ENCODE measurements around the gene SLC7A14.

SLC7A14 gene

DNA sequence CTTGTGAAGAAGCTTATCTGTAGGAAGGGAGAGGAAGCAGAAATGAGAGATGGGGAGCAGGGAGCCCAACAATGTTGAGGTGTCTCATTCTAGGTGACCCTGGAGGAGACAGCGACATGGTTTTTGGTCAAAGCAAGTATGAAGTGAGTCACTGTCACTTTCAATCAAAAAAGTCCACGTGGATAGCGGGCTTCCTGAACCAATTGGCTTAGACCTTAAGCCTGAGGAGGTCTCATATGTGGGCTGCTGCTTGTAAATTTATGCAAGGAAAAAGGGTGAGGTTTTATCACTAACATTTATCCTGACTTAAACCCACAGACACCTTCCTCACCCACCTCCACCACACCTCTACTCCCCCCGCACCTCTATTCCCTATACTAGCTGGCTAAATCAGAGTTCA is 144.5 kb downstream of the SLC7A14 start:
- TF ChIP-seq ZFX (IDR thresholded peaks at IDR 0.05) = no peak
- TF ChIP-seq, protein P1, sequence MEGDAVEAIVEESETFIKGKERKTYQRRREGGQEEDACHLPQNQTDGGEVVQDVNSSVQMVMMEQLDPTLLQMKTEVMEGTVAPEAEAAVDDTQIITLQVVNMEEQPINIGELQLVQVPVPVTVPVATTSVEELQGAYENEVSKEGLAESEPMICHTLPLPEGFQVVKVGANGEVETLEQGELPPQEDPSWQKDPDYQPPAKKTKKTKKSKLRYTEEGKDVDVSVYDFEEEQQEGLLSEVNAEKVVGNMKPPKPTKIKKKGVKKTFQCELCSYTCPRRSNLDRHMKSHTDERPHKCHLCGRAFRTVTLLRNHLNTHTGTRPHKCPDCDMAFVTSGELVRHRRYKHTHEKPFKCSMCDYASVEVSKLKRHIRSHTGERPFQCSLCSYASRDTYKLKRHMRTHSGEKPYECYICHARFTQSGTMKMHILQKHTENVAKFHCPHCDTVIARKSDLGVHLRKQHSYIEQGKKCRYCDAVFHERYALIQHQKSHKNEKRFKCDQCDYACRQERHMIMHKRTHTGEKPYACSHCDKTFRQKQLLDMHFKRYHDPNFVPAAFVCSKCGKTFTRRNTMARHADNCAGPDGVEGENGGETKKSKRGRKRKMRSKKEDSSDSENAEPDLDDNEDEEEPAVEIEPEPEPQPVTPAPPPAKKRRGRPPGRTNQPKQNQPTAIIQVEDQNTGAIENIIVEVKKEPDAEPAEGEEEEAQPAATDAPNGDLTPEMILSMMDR (conservative IDR thresholded peaks at IDR 0.05) = no peak
- H3K27ac ChIP-seq = no peak overlapping the region

DNA sequence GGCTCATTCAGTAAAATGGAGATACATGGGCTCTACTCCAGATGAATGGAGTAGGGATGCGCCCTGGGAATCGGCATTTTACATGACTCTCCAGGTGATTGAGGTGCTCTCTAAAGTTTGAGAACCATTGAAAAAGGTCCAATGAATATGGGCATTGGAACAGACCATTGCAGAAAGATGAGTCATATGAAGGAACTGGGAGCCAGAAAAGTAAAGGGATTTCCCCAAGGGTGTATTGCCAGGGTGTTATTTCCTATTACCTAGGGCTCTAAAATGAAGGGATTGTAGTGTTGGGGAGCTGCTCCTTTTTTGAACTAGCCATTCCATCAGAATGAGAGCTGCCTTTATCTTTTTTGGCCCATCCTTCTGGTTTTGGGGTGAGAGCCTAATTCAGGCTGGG is 145.5 kb downstream of the SLC7A14 start:
- no peak overlapping the region for H3K27ac ChIP-seq
- no peak for TF ChIP-seq ZFX (IDR thresholded peaks at IDR 0.05)
- TF ChIP-seq, protein P1 (conservative IDR thresholded peaks at IDR 0.05) = no peak

DNA sequence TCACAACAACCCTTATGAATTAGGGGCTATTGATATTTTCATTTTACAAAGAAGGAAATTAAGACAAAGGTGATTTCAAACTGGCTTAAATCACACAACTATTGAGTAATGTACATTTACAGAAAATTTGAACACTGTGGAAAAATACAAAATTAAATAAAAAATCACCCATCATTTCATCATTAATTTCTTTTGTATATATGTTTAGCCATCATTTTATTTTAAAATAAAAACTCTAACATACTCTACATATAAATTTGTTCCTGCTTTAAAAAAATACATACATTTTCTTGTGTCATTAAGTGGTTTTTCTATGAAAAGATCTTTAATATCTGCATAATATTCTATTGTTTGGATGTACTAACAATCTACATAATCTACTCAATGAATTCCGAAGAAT is 147.0 kb downstream of the SLC7A14 start:
- TF ChIP-seq, protein P1 (conservative IDR thresholded peaks at IDR 0.05) = no peak
- no peak for TF ChIP-seq ZFX (IDR thresholded peaks at IDR 0.05)
- H3K27ac ChIP-seq = no peak overlapping the region

DNA sequence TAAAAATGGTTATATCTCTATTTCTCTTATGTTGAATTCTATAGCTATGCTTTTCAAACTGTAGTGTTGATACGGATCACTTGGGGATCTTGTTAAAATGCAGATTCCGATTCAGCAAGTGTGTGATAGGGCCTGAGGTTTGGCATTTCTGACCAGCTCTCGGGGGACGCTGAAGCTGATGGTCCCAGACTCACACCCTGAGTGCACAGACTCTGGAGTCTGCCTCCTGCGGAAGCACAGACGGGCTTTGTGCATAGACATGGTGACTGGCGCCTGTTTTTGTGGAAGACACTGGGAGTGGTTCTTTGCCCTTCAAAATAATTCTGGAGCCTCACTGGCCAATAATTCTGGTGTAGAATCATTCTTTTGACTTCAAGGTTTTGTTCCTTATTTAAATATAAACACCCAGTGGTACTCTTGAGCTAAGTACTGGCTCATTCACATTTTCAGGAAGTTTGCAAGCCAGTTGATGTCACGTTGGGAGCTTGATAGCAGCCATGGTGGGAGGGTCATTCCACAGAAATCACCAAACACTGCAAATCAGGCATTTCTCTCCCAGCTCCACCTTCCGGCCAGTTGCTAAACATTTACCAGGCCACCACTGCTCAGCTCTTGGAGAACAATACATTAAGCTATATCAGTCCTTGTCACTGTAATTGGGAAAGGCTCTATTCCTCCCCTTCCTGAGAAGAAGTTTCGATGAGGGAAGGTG is 148.0 kb downstream of the SLC7A14 start:
- no peak for TF ChIP-seq ZFX (IDR thresholded peaks at IDR 0.05)
- H3K27ac ChIP-seq = no peak overlapping the region

DNA sequence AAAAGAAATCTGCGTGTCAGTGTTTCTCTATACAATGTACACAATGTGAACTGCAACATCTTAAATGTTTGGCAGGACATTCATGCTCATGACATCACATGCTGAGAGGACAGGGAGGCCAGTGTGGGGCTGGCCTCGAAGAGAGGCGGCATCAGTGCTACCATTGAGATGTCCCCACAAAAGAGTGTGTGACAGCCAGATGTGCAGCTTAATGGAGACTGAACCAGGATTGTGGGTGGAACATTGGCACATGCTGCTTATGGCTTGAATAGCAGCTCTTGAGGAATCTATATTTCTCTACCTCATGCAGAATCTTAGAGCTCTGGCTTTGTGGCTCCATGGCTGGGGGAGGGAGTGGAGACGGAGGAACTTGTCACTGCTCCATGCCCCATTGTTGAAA is 148.7 kb downstream of the SLC7A14 start:
- TF ChIP-seq, protein P1 (conservative IDR thresholded peaks at IDR 0.05) = no peak
- no peak for TF ChIP-seq ZFX (IDR thresholded peaks at IDR 0.05)
- H3K27ac ChIP-seq = no peak overlapping the region

DNA sequence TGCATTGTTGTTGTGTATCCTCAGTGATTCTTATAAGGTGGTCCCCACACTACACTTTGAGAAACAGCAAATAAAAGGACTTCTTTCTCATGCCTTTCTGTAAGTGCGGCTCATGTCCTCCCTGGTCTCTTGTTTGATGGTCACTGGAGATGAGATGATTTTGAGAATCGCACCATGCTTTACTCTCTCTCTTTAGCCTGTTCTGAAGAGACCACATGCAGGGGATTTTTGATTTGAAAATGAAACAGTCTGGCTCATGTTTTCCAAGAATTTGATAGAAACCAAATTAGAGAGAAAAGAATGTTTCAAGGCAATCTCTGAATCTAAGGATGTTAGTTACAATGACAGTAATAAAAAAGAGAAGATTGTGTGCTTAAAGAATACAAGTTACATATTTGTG is 149.2 kb downstream of the SLC7A14 start:
- no peak overlapping the region for H3K27ac ChIP-seq
- TF ChIP-seq, protein P1 (conservative IDR thresholded peaks at IDR 0.05) = no peak
- TF ChIP-seq ZFX (IDR thresholded peaks at IDR 0.05) = no peak

DNA sequence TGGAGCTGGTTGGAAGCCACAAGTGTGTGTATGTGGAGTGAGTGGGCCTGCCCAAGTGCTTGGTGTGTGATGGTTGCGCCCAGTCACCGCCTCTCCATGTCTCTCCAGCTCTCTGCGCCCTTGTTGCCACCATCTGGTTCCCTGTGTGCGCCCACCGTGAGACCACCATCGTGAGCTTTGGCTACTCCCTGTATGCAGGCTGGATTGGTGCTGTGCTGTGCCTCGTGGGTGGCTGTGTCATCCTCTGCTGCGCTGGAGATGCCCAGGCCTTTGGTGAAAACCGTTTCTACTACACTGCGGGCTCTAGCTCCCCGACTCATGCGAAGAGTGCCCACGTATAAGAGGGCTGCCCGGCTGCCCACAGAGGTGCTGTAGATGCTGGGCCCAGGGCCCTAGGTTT is 153.5 kb downstream of the SLC7A14 start:
- no peak overlapping the region for H3K27ac ChIP-seq
- TF ChIP-seq, protein P1 (conservative IDR thresholded peaks at IDR 0.05) = no peak
- no peak for TF ChIP-seq ZFX (IDR thresholded peaks at IDR 0.05)

DNA sequence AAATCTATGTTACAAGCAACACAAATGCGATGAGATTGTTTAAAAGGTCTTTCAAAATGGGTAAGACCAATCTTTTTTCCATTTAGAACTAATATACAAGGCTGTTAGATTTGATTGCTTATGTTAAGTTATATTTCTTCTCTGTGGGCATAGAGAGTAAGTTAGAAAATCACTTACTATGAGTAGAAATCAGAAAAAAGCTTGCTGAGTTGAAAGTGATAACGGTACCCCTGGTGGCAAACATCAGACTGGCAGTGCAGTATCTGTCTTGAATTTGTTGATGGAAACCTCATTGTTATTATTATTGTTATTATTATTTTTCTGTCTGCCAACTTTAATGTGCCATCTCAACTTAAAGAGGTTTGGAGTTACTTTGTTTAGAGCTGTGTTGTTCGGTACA is 154.8 kb downstream of the SLC7A14 start:
- H3K27ac ChIP-seq = no peak overlapping the region
- TF ChIP-seq, protein P1 (conservative IDR thresholded peaks at IDR 0.05) = no peak; the same call in 1 of the 2 replicates
- no peak for TF ChIP-seq ZFX (IDR thresholded peaks at IDR 0.05)

Measured in C4-2B (cell line).